HFFc6 (cell line): Measurements from ENCODE around the gene C3orf20. TPM values are rescaled to one million over a fixed set of nuclear protein-coding genes. Genes with fewer than 3 reads are reported as not detected.

Source experiments
- DNase-seq: peaks from one replicate; pipeline ENCODE4 v3.0.0-alpha.2; 2018
- H3K27ac Mint-ChIP-seq: 2 replicates; pipeline ENCODE4 v1.8.0; 2020; ENCODE audit warnings: mild to moderate bottlenecking, mixed read lengths
- H3K27me3 Mint-ChIP-seq: 2 replicates; pipeline ENCODE4 v1.8.0; 2021; ENCODE audit warnings: mild to moderate bottlenecking, moderate library complexity, mixed read lengths; ENCODE audit not compliant: insufficient read depth
- H3K36me3 Mint-ChIP-seq: 2 replicates; pipeline ENCODE4 v1.8.0; 2021; ENCODE audit warnings: low read depth, mixed read lengths
- H3K4me1 Mint-ChIP-seq: 2 replicates; pipeline ENCODE4 v1.8.0; 2020; ENCODE audit warnings: low read depth, mixed read lengths
- H3K4me3 Mint-ChIP-seq: 2 replicates; pipeline ENCODE4 v1.8.0; 2020; ENCODE audit warnings: mild to moderate bottlenecking, moderate library complexity, mixed read lengths
- H3K9me3 Mint-ChIP-seq: 2 replicates; pipeline ENCODE4 v1.8.0; 2020; ENCODE audit warnings: mild to moderate bottlenecking, mixed read lengths
- total RNA-seq, 6 experiments: library from RNA; stranded (reverse); fragmentation: NEBNext Ultra II Directional; extraction: Animal tissue kit (Norgen Biotek cat#: 25700); gene quantifications; 2 replicates in 1 of 6; 3 replicates in 5 of 6; pipeline ENCODE4 v1.2.3, GENCODE V29; 2021
- TF ChIP-seq, protein P1 (sequence below): fragments of 200-600 bp; sonication (generic); IDR thresholded peaks from 2 replicates; pipeline ENCODE4 v1.5.0; 2021; ENCODE audit warnings: antibody characterized with exemption, mild to moderate bottlenecking

Gene C3orf20
- total RNA-seq, 6 experiments from 2014 or later = not detected

DNA sequence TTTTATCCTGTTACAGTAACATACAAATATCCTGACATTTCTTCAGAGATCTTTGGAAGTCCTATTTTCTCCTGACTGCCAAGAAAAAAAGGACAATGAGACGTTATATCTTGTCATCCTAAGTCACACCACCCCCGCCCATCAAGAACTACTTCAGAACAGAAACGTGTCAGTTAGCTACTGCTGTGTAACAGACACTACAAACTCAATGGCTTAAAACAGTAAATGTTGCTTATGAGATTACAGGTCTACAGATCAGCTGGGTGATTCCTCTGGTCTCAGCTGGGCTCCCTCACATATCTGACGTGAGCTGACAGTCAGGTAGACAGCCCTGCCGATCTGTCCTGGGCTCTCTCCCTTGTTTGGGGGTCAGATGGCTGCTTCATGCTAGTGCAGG lies 43.8 kb upstream of the C3orf20 start:
- DNase-seq = no peak
- Mint-ChIP-seq H3K4me3 (no peak overlapping the region), H3K4me1 (peaks cover 28% of the 10 kb centered on the region), H3K27ac (no peak overlapping the region), H3K36me3 (no peaks in the 10 kb centered on the region), H3K27me3 (no peaks in the 10 kb centered on the region; the same call in none of the 2 replicates), H3K9me3 (no peaks in the 10 kb centered on the region)
- TF ChIP-seq, protein P1, sequence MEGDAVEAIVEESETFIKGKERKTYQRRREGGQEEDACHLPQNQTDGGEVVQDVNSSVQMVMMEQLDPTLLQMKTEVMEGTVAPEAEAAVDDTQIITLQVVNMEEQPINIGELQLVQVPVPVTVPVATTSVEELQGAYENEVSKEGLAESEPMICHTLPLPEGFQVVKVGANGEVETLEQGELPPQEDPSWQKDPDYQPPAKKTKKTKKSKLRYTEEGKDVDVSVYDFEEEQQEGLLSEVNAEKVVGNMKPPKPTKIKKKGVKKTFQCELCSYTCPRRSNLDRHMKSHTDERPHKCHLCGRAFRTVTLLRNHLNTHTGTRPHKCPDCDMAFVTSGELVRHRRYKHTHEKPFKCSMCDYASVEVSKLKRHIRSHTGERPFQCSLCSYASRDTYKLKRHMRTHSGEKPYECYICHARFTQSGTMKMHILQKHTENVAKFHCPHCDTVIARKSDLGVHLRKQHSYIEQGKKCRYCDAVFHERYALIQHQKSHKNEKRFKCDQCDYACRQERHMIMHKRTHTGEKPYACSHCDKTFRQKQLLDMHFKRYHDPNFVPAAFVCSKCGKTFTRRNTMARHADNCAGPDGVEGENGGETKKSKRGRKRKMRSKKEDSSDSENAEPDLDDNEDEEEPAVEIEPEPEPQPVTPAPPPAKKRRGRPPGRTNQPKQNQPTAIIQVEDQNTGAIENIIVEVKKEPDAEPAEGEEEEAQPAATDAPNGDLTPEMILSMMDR = no peak

DNA sequence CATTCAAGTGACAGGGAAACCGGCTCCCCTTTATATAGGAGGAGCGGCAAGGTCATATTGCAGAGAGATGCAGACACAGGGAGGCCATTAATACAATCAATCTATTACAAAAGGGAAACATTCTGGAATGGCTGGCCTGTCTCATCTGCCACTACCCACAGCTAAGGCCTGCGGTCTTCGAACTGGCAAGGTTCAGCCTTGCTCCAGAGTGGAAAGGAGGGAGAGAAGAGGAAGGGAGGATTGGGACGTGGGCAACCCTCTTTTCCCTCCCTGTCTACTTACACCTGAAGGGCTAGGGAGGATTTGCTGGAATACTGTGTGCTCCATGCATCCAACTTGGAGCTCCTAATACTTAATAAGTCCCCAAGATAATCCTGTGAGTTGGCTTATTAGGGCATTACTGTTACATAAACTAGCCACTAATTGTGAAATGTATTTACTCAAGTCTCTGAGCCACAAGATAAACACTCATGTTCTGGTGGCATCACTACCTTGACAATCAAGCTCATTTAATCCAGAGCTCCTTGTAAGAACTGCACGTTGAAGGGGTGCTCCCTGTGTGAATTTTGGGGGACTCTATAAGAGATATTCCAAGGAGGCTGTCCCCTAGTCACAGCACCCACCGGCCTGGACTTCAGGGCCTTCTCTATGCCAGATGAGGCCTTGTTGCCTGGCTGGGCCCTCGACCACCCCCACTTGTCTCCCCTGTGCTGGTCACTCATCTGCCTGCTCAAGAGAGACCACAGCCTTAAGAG lies 43.1 kb upstream of the C3orf20 start:
- no peak overlapping the region for H3K4me3 Mint-ChIP-seq
- H3K36me3 Mint-ChIP-seq = no peaks in the 10 kb centered on the region
- no peaks in the 10 kb centered on the region; the same call in none of the 2 replicates for H3K27me3 Mint-ChIP-seq
- no peak for DNase-seq
- H3K4me1 Mint-ChIP-seq = peaks cover 25% of the 10 kb centered on the region
- H3K9me3 Mint-ChIP-seq = no peaks in the 10 kb centered on the region
- TF ChIP-seq, protein P1 = no peak
- no peak overlapping the region for H3K27ac Mint-ChIP-seq

DNA sequence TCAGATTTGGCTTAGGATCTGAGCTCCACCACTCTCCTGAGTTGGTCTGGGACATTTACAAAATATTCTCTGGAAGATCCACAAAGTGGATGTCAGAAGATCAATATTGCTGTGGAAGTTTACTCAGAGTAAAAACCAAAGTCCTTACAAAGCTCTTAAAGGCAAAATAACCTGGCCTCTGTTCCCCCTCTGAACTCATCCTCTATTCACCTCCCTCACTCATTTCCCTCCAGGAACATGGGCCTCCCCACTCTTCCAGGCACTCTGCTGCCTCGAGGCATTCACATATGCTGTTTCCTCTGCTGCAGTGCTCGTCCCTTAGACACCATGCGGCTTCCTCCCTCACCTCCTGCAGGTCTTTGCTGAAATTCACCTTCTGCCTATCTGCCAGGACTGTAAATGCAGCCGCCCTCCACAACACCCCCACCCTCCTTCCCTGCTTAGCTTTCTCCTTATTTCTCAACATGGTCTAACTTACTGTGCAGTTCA lies 42.5 kb upstream of the C3orf20 start:
- H3K9me3 Mint-ChIP-seq = no peaks in the 10 kb centered on the region
- peaks cover 19% of the 10 kb centered on the region for H3K4me1 Mint-ChIP-seq
- H3K4me3 Mint-ChIP-seq = no peak overlapping the region
- TF ChIP-seq, protein P1 = no peak
- no peaks in the 10 kb centered on the region for H3K36me3 Mint-ChIP-seq
- no peaks in the 10 kb centered on the region; the same call in none of the 2 replicates for H3K27me3 Mint-ChIP-seq
- no peak overlapping the region for H3K27ac Mint-ChIP-seq
- DNase-seq = no peak

DNA sequence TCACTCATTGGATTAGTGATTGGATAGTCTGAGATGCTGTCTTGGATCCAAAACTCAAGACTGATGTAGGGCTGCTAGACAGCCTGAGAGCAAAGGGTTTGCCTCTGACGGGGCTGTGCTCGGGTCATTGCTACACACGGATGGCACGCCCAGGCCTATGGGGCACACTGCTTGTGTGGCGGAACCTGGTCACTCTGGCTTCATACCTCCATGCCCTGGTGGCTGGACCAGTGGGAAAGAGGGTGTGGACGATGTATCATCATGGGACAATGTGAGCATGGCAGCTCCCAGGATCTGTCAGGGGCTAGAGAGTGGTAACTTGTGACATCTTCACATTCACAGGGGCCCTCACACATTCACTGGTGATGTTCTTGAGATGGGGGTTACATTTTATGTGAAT lies 41.5 kb upstream of the C3orf20 start:
- Mint-ChIP-seq H3K4me1 (peaks cover 13% of the 10 kb centered on the region), H3K36me3 (no peaks in the 10 kb centered on the region), H3K27me3 (peaks cover 5% of the 10 kb centered on the region; the same call in 1 of the 2 replicates), H3K9me3 (no peaks in the 10 kb centered on the region), H3K4me3 (no peak overlapping the region), H3K27ac (no peak overlapping the region)
- DNase-seq = no peak
- TF ChIP-seq, protein P1 = no peak

DNA sequence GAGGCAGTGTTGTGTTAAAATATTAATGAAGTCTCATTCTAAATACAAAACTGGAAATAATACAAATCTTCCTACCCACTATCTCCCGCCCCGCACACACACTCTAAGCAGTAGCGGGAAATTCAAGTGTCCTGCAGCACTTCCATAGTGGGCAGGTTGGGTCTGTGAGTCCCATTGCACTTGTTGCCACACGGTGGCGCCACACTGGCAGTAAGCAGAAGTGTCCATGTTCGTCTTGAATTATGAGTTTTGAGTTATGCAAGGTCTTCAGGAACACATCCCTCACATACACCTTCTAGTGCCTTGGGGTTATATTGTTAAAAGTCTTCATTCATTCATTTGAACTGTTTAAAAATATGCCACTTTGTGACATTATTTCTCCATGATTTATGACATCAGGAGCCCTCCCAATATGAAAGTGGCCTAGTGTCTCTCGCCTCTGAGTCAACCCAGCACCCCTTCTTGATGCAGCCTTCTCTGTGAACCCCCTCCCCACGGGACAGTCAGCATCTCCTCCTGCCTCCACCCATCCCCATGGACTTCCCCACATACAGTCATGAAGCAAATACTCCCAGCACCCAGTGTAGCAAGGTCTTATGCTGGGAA lies 41.0 kb upstream of the C3orf20 start:
- no peak overlapping the region for H3K4me3 Mint-ChIP-seq
- H3K27ac Mint-ChIP-seq = no peak overlapping the region
- H3K4me1 Mint-ChIP-seq = peaks cover 13% of the 10 kb centered on the region

More for the DNA sequence above, 41.0 kb upstream of the C3orf20 start:
- TF ChIP-seq, protein P1 = peak; percentile 91
- Mint-ChIP-seq H3K36me3 (no peaks in the 10 kb centered on the region), H3K27me3 (peaks cover 10% of the 10 kb centered on the region), H3K9me3 (no peaks in the 10 kb centered on the region)
- peak; percentile 44 for DNase-seq
